ENCODE data around the gene TYW1B.
"Not testable (repeated sequence)": the region's sequence is repeated elsewhere in the genome, so short reads cannot be mapped to it uniquely, and the experiment has no call there.

Gene TYW1B

GRCh38 chr7:72805526-72806494 is 22.2 kb downstream of the TYW1B start:
- Histone ChIP-seq H3K27ac (peak overlapping the region; percentile 49), H3K27me3 (no peaks in the 10 kb centered on the region), H3K36me3 (peaks cover 9% of the 10 kb centered on the region), H3K4me3 (ENCODE audit: low read depth in 1 of 2, low read length in 1 of 2) (no peak overlapping the region), H3K4me1 (ENCODE audit: control insufficient read depth in 1 of 2, insufficient read depth in 1 of 2, low read depth in 1 of 2, low read length in 1 of 2) (peaks cover 3 to 13% of the 10 kb centered on the region in 2 experiments), H3K9me3 (no peaks in the 10 kb centered on the region)
- TF ChIP-seq CTCF (IDR thresholded peaks at IDR 0.05), result no peak

- not testable (repeated sequence) for H3K4me3 ChIP-seq (ENCODE audit: low read depth in 1 of 2, low read length in 1 of 2); H3K27ac ChIP-seq; H3K4me1 ChIP-seq (ENCODE audit: control insufficient read depth in 1 of 2, insufficient read depth in 1 of 2, low read depth in 1 of 2, low read length in 1 of 2); H3K36me3 ChIP-seq; H3K9me3 ChIP-seq; H3K27me3 ChIP-seq
These were observed 24.2 kb downstream of the TYW1B start for GRCh38 chr7:72803778-72804177.

DNA sequence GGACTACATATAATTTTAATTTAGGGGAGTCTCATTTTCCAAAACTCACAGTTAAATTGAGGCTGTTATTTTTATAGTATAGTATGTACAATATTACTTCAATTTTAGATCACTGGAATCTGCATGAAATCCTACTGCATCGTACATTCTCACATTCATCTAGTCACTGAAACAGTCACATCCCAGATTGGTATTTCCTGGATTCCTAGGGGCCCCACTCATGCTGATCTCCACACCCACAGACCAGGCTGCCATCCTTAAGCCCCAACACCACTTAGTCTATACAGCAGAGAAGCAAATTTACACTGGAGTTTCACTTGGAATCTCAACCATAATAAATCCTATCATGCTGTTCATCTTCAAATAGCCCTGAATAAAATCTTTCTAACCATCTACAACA is 26.4 kb downstream of the TYW1B start:
- not testable (repeated sequence) for H3K9me3 ChIP-seq; H3K27me3 ChIP-seq; H3K4me1 ChIP-seq (ENCODE audit: control insufficient read depth in 1 of 2, insufficient read depth in 1 of 2, low read depth in 1 of 2, low read length in 1 of 2); H3K4me3 ChIP-seq (ENCODE audit: low read depth in 1 of 2, low read length in 1 of 2); H3K27ac ChIP-seq
- H3K36me3 ChIP-seq, result peaks cover 14% of the 10 kb centered on the region

- not testable (repeated sequence) for H3K9me3 ChIP-seq; H3K4me3 ChIP-seq (ENCODE audit: low read depth in 1 of 2, low read length in 1 of 2); H3K27me3 ChIP-seq; H3K4me1 ChIP-seq (ENCODE audit: control insufficient read depth in 1 of 2, insufficient read depth in 1 of 2, low read depth in 1 of 2, low read length in 1 of 2); H3K27ac ChIP-seq
- H3K36me3 ChIP-seq, result peaks cover 15% of the 10 kb centered on the region
These were observed 32.6 kb downstream of the TYW1B start for GRCh38 chr7:72795401-72795800.

- Histone ChIP-seq H3K4me3 (ENCODE audit: low read depth in 1 of 2, low read length in 1 of 2) (no peak overlapping the region), H3K9me3 (no peaks in the 10 kb centered on the region), H3K27me3 (no peaks in the 10 kb centered on the region), H3K4me1 (ENCODE audit: control insufficient read depth in 1 of 2, insufficient read depth in 1 of 2, low read depth in 1 of 2, low read length in 1 of 2) (no peaks in the 10 kb centered on the region), H3K27ac (no peak overlapping the region), H3K36me3 (peaks cover 15% of the 10 kb centered on the region)
- TF ChIP-seq CTCF (IDR thresholded peaks at IDR 0.05), result no peak
These were observed 34.2 kb downstream of the TYW1B start for GRCh38 chr7:72793791-72794190.

DNA sequence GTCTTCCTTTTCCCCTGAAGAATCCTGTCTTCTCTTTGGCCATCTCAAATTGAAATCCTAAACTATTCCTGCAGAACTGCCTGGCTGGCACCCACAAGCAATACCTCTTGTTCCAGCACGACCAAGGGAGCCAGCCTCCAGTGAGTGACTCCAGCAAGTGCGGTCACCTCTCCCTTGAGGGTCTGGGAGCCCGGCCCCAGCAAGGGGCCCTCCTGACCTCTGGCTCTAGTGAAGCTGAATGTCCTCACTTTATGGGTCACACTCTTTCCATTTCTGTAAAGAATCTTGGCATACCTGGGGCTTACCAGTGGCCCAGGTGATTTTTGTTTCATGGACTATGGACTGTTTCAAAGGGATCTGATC is 37.3 kb downstream of the TYW1B start:
- not testable (repeated sequence) for H3K27ac ChIP-seq; H3K4me1 ChIP-seq (ENCODE audit: control insufficient read depth in 1 of 2, insufficient read depth in 1 of 2, low read depth in 1 of 2, low read length in 1 of 2); H3K9me3 ChIP-seq; H3K27me3 ChIP-seq; H3K4me3 ChIP-seq (ENCODE audit: low read depth in 1 of 2, low read length in 1 of 2); H3K36me3 ChIP-seq

DNA sequence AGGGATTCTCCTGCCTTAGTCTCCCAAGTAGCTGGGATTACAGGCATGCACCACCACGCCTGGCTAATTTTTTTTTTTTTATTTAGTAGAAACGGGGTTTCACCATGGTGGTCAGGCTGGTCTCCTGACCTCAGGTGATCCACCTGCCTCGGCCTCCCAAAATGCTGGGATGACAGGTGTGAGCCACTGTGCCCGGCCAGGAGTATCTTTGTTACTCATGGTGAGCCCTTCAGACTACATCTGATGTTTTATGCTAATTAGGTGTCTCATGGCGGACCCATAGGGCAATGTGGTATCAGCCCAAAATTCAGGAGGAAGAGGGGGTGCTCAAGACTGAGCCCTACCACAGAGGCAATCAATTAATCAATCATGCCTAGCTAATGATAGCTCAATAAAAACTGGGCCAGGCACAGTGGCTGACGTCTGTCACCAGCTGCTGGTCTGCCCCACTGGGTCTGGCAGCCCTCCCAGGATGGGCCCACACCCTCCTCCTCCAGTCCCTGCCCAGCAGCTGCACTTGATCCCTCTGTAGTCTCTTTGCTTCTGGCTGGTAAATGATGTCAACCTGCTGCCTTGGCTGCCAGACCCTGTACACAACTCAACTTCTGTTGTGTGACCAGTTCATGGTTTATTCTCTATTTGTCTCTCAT is 37.8 kb downstream of the TYW1B start:
- H3K4me3 ChIP-seq (ENCODE audit: low read depth in 1 of 2, low read length in 1 of 2); H3K36me3 ChIP-seq; H3K4me1 ChIP-seq (ENCODE audit: control insufficient read depth in 1 of 2, insufficient read depth in 1 of 2, low read depth in 1 of 2, low read length in 1 of 2); H3K27me3 ChIP-seq; H3K27ac ChIP-seq; H3K9me3 ChIP-seq: not testable (repeated sequence)

All from neutrophil (primary cell).